Testis (tissue), 2 donors: ENCODE data around the gene PRSS35.

Experiments
- POLR2A ChIP-seq: fragments of 450-650 bp; IDR thresholded peaks from one replicate; pipeline ENCODE4 v1.6.1; 2017; ENCODE audit warnings: antibody characterized with exemption, mild to moderate bottlenecking, moderate library complexity
- TF ChIP-seq, protein P1 (sequence below), 3 experiments: fragments of 450-650 bp in 2 of 3; fragments of 200-600 bp in 1 of 3; sonication (generic) in 1 of 3; IDR thresholded peaks; one replicate each; pipeline ENCODE4 v1.5.1; 2016 to 2019; ENCODE audit warnings: antibody characterized with exemption in 3 of 3, mild to moderate bottlenecking in 2 of 3, moderate library complexity in 1 of 3

DNA sequence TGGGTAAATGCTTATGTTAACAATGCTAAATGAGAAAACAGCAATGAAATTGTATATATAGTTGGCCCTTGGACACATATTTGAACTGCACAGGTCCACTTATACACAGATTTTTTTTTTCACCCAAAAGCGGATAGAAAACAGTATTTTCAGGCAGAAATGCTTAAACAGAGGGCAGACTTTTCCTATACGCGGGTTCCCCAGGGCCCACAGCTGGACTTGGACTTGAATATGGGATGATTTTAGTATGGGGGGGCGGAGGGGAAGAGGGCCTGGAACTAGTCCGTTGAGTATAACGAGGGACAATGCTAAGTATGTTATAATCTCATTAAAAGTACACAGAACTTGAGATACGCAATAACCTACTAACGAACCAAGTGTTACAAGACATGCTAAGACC, 1.1 kb upstream of the PRSS35 start:
- TF ChIP-seq, protein P1, sequence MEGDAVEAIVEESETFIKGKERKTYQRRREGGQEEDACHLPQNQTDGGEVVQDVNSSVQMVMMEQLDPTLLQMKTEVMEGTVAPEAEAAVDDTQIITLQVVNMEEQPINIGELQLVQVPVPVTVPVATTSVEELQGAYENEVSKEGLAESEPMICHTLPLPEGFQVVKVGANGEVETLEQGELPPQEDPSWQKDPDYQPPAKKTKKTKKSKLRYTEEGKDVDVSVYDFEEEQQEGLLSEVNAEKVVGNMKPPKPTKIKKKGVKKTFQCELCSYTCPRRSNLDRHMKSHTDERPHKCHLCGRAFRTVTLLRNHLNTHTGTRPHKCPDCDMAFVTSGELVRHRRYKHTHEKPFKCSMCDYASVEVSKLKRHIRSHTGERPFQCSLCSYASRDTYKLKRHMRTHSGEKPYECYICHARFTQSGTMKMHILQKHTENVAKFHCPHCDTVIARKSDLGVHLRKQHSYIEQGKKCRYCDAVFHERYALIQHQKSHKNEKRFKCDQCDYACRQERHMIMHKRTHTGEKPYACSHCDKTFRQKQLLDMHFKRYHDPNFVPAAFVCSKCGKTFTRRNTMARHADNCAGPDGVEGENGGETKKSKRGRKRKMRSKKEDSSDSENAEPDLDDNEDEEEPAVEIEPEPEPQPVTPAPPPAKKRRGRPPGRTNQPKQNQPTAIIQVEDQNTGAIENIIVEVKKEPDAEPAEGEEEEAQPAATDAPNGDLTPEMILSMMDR (IDR thresholded peaks at IDR 0.05), result no peak
- TF ChIP-seq POLR2A, result no peak
